ENCODE data around the gene ZFY.
"Not testable (repeated sequence)": the region's sequence is repeated elsewhere in the genome, so short reads cannot be mapped to it uniquely, and the experiment has no call there.

Gene ZFY

DNA sequence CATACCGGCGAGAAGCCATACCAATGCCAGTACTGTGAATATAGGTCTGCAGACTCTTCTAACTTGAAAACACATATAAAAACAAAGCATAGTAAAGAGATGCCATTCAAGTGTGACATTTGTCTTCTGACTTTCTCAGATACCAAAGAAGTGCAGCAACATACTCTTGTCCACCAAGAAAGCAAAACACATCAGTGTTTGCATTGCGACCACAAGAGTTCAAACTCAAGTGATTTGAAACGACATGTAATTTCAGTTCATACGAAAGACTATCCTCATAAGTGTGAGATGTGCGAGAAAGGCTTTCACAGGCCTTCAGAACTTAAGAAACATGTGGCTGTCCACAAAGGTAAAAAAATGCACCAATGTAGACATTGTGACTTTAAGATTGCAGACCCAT, 44.1 kb downstream of the ZFY start:
- no peak for DNase-seq

DNA sequence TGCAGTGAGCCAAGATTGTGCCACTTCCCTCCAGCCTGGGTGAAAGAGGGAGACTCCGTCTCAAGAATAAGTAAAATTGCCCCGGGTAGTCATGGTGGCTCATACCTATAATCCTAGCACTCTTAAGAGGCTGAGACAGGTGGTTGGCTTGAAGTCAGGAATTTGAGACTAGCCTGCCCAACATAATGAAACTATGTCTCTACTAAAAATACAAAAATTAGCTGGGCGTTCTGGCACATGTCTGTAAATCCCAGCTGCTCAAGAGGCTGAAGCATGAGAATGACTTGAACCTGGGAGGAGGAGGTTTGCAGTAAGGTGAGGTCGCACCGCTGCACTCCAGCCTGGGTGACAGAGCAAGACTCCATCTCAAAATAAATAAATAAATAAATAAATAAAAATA, 49.3 kb downstream of the ZFY start:
- no peak for DNase-seq

- DNase-seq: not testable (repeated sequence)
Observed at GRCh38 chrY:2987178-2987577, 52.0 kb downstream of the ZFY start.

DNA sequence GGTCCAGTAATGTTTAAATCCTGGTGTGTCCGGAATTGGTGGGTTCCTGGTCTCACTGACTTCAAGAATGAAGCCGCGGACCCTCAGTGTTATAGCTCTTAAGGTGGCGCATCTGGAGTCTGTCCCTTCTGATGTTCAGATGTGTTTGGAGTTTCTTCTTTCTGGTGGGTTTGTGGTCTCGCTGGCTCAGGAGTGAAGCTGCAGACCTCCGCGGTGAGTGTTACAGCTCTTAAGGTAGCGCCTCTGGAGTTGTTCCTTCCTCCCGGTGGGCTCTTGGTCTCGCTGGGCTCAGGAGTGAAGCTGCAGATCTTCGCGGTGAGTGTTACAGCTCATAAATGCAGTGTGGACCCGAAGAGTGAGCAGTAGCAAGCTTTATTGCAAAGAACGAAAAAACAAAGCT, 62.2 kb downstream of the ZFY start:
- not testable (repeated sequence) for DNase-seq

DNA sequence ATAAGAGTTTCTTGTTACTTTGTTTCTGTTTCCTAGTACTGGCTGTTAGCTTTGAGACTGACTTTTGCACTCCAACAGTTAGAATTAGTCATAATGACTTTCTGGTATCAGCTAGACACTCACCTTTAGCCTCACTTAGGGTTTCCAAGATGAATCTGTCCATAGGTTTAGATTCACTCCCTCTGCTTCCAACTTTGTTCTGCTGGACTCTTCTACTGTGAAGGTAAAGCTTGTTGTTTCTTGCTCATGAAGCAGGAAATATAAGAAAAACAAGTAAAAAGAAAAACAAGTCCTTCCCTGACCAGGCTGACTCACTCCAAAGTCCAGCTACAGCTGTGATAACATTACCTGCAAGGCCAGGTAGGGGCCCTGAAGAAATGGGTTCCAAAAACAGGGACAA, 67.0 kb downstream of the ZFY start:
- DNase-seq: no peak

DNA sequence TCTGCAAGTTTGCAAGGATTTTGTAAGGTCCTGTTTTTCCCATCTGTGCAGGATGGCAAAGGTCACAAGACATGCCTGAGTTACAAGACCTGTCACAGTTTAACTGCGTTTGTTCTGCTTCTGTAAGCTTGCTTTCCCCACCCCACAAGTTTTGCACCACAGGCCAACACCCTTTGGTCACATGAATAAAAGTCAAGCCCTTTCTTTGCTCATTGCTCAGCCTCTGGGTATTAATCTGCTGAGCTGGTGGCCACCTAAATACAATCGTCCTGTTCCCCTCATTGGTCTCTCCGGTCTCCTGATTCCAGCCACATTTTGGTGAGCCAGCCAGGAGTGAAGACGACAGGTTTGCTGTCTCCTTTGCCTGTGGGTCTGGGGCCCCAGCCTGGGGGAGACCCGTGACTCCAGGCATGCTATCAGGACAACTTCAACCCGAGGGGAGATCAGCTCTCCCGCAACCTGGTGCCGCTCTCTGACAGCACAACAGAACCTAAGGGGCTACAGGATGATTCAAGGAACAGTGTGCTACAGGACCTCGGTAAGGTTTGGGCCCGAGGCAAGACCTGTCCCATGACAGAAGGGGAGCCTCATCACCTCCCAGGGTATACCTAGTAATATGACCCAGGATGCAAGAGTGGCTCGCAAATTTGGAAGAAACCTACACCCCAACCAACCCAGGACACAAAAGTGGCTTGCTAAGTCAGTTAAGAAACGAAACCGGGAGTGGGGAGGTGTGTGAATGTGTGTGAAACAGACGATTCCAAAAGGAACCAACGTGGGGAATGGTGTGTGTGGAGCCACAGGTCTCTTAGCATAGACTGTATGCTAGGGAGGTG, 67.7 kb downstream of the ZFY start:
- DNase-seq: peak in 1 of 2 donors; percentile 20

- DNase-seq: peak in 1 of 2 donors; percentile 13
Observed at GRCh38 chrY:3003516-3003830, 68.3 kb downstream of the ZFY start.

DNA sequence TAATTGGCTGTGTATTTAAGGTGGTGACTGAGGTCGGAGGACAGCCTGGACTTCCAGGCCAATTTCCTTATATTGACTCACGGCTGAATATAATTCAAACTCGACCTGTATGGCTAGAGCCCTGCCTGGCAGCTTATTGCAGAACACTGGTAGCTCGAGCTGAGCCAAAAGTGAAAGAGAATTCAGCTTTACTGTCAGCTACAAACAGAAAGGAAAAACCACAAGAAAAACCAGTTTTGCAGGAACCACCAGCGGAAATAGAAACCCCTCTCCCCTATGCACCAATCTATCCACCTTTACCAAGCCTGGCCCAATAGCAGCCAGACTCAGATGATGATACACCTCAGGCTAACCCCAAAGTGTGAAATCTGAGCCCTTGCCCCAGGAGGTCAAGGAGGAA, 68.7 kb downstream of the ZFY start:
- DNase-seq: peak in 1 of 2 donors; percentile 50

DNA sequence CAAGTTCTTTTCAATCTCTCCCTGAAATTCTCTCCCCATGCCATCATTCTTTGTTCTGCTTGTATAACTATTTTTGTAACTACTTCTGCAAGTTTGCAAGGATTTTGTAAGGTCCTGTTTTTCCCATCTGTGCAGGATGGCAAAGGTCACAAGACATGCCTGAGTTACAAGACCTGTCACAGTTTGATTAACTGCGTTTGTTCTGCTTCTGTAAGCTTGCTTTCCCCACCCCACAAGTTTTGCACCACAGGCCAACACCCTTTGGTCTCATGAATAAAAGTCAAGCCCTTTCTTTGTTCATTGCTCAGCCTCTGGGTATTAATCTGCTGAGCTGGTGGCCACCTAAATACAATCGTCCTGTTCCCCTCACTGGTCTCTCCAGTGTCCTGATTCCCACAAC, 70.8 kb downstream of the ZFY start:
- not testable (repeated sequence) for DNase-seq

- no peak for DNase-seq
Observed at GRCh38 chrY:3007967-3008366, 72.8 kb downstream of the ZFY start.

- no peak for DNase-seq
Observed at GRCh38 chrY:3012226-3012625, 77.0 kb downstream of the ZFY start.

DNA sequence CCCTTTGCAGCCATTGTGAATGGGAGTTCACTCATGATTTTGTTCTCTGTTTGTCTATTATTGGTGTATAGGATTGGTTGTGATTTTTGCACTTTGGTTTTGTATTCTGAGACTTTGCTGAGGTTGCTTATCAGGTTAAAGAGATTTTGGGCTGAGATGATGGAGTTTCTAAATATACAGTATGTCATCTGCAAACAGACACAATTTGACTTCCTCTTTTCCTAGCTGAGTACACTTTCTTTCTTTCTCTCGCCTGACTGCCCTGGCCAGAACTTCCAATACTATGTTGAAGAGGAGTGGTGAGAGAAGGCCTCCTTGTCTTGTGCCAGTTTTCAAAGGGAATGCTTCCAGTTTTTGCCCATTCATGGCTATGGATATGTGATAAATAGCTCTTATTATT, 81.4 kb downstream of the ZFY start:
- no peak for DNase-seq

GRCh38 chrY:3018546-3018945, 83.4 kb downstream of the ZFY start:
- DNase-seq: no peak

- DNase-seq: no peak
Observed at GRCh38 chrY:3019584-3019983, 84.4 kb downstream of the ZFY start.

- no peak for DNase-seq
Observed at GRCh38 chrY:3021176-3021575, 86.0 kb downstream of the ZFY start.

- no peak for DNase-seq
Observed at GRCh38 chrY:3023606-3024005, 88.4 kb downstream of the ZFY start.

DNA sequence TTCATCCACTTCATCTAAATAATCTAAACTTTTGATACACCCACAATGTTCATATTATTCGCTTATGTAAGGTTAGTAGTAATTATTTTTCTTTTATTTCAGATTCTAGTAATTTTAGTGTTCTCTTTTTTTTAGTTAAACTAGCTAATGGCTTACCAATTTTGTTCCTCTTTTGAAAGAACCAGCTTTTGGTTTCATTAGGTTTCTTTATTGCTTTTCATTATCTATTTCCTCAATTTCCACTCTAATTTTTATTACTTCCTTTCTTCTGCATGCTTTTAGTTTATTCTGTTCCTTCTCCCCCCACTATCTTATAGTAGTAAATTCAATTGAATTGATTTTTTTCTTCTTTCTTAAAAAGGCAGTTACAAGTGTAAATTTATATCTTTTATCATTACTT, 90.2 kb downstream of the ZFY start:
- DNase-seq: no peak

All from CD4-positive, alpha-beta T cell treated with Interleukin-1 beta for 1 hour (primary cell).